Retina (tissue), 1 donor: Measurements from ENCODE around the gene PIGN.

Experiments
- DNase-seq: peaks from one replicate; pipeline ENCODE4 v3.0.0-alpha.2; 2016

PIGN gene, protein sequence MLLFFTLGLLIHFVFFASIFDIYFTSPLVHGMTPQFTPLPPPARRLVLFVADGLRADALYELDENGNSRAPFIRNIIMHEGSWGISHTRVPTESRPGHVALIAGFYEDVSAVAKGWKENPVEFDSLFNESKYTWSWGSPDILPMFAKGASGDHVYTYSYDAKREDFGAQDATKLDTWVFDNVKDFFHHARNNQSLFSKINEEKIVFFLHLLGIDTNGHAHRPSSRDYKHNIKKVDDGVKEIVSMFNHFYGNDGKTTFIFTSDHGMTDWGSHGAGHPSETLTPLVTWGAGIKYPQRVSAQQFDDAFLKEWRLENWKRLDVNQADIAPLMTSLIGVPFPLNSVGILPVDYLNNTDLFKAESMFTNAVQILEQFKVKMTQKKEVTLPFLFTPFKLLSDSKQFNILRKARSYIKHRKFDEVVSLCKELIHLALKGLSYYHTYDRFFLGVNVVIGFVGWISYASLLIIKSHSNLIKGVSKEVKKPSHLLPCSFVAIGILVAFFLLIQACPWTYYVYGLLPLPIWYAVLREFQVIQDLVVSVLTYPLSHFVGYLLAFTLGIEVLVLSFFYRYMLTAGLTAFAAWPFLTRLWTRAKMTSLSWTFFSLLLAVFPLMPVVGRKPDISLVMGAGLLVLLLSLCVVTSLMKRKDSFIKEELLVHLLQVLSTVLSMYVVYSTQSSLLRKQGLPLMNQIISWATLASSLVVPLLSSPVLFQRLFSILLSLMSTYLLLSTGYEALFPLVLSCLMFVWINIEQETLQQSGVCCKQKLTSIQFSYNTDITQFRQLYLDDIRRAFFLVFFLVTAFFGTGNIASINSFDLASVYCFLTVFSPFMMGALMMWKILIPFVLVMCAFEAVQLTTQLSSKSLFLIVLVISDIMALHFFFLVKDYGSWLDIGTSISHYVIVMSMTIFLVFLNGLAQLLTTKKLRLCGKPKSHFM

DNA sequence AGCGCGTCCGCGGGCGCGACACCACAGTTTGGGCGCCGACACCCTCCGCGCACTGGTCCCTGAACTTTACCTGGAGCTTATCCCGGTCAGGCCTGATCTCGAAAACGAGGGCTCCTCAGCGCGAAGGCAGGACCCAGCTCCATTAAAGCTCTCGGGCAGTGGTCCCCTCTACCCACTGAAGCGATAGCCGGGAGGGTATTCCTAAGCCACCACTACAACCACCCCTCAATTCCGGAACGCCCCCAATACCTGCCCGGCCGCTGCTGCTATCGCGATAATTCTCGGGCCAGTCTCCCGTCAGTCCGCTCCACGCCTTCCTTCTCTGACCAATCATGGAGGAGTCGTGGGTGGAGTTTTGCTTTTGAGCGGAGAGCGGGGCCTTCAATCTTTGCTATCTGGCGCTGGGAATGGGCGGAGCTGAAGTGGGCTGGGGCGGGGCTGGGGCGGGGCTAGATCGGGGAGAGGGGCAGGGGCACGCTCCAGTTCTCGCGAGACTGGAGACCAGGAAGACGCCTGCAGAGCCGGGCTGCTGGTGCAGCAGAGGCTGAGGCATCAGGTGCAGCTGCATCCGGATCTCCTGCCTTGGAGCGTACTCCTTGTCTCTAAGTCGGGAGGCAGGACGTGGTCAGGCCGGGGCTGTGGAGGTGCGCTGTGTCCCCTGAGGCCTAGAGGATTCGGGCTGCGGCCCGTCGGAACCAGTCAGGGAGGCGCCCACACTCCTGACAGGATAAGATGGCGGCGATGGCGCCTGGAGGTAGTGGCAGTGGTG lies at the start of gene PIGN, which contains the start of gene RELCH:
PIGN (minus strand) TSS at position 283 of the 769 bp plus-strand sequence. CDS start 25,703 bp downstream, outside the sequence.
RELCH (plus strand) TSS at position 482 of the 769 bp plus-strand sequence; CDS start at position 733, 251 bp downstream.
- peak; percentile 96 for DNase-seq

DNA sequence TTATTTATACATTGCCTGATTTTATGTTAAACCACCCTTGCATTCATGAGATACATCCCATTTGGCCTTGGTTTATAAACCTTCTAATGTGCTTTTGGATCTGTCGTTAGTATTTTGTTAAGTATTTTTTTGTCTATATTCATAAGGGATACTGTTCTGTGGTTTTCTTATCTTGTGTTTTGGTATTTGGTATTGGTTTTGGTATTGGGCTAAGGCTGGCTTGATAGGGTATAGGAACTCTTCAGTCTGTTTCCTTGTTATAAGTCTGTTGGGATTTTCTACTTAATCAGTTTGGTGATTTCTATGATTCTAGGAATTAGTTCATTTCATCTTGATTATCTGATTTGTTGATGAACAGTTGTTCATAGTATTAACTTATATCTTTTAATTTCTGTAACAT lies 49.4 kb upstream of the PIGN start:
- DNase-seq = no peak

DNA sequence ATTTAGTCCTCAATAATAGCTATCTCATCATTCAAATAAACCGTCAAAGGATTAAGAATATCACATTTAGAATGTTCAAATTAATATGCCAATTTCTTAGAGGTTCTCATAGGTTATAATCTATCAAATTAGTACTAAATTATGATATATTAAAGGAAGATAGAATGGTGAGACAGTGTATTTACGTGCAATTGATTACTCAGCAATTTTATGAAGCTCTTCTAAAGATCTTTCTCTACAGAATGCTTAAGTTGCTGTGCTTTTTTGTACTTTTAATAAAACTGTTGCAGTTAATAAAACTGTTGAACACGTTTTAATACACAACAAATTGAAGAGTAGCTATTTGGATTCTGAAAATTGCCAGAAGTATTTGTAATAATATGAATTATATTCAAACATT lies 39.2 kb upstream of the PIGN start:
- DNase-seq = no peak

DNA sequence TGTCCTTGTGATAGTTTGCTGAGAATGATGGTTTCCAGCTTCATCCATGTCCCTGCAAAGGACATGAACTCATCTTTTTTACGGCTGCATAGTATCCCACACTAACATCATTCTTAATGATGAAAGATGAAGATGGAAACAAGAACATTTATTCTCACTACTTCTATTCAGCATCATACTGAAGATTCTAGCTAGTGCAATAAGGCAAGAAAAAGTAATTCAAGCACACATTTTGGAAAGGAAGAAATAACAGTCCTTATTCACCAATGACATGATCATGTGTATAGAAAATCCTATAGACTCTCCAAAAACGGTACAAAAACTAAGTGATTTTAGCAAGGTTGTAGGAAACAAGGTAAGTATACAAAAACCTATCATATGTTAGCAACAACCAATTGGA lies 37.4 kb upstream of the PIGN start:
- no peak for DNase-seq

DNA sequence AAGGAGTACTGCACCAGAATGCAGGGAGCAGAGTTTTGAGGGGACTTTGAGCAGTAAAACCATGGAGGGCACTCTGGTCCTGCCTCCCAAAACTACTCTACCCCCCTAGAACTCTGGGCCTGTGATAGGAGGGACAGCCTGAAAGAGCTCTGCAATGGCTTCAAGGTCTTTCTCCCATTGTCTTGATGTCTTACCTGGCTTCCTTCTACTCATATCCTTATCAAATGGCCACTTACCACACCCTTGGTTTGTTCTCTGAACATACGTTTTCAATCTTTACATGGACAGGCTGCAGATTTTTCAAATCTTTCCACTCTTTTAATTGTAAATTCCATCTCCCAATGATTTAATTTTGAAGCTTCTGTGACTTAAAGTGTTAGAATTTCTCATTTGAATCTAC lies 27.9 kb upstream of the PIGN start:
- DNase-seq = no peak

DNA sequence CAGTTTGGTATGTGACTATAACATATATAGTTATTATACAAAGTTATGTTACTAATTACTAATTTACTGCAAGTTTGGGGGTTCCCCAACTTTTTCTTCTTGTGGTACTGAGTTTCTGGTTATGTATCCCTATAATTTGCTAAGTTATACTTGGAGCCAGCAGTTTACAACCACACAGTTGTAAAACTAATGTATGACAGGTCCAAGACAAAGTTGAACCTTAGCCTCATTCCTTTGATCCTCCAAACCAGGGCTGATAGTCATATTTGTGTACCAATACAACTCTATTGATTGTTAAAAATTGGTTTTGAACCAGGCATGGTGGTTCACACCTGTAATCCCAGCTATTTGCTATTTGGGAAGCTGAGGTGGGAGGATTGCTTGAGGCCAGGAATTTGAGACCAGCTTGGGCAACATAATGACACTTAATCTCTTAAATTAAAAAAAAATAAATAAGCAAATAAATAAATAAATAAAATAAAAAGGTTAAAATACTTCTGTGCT lies 24.5 kb upstream of the PIGN start:
- no peak for DNase-seq

DNA sequence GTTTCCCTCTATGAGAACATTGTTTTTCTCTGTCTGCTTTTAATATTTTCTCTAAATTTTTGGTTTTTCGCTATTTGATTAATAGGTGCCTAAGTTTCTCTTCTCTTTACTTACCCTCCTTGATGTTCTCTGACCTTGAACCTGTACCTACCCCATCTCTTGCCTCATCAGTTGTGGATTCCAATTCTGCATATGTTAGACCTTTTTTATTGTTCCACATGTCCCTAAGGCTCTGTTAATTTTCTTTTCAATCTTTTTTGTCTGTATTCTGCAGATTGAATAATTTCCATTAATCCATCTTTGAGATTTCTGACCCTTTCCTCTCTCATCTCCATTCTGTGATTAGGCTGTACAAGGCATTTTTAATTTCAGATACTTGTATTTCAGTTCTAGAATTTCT lies 23.3 kb upstream of the PIGN start:
- no peak for DNase-seq

DNA sequence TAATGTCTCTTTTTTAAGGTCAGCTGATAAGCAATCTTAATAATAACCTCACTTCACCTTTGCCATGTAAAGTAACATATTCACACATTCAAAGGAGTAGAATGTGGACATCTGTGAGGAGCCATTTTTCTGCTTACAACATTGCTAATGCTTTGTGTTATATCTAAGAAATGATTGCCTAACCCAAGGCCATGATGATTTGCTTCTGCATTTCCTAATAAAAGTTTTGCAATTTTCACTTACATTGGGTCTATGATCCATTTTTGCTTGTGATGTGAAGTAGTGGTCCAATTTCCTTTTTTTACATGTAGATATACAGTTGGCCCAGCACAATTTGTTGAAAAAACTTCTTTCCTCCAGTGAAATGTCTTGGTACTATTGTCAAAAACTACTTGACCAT lies 22.2 kb upstream of the PIGN start:
- DNase-seq = no peak

DNA sequence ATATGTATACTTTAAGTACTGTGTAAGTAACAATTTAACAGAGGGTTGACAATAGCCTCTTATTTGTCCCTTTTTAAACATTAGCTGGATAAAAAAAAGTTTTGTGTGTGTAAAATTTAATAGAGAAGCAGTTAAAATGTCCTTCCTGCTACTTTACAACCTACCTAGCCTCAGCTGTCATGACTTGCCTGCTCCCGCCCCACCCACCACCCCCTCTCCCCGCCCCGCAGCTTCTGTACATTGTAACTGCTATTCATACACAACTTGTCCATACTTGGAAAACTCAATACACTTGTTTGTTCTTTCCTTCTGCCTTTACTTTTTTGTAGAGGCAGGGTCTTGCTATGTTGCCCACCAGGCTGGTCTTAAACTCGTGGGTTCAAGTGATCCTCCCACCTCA lies 19.7 kb upstream of the PIGN start:
- DNase-seq = no peak

DNA sequence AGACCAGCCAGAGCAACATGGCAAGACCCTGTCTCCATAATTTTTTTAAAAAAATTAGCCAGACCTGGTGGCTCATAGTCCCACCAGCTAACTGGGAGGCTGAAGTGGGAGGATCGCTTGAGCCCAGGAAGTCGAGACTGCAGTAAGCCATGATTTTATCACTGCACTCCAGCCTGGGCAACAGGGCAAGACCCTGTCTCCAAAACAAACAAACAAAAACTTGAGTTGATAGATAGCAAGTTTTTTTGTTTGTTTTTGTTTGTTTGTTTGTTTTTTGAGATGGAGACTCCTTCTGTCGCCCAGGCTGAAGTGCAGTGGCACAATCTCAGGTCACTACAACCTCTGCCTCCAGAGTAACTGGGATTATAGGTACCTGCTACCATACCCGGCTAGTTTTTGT lies 19.0 kb upstream of the PIGN start:
- no peak for DNase-seq

DNA sequence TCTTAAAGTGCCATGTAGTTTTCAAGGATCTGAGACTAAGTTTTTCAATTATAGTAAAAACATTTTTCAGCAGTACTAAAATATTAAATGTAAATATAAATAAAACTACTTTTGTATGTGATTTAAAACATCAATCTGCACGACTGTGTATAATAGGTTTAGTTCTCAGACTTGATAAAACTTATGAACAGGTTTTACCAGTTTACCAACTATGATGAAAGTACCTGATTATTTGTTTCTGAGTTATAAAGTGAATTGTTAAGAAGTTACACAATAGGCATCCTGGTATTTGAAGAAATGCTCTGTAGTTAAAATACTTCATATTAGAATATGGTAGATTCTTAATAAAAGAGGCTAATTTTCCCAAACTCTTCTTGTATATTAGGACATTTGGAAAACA lies 15.0 kb upstream of the PIGN start:
- DNase-seq = no peak

DNA sequence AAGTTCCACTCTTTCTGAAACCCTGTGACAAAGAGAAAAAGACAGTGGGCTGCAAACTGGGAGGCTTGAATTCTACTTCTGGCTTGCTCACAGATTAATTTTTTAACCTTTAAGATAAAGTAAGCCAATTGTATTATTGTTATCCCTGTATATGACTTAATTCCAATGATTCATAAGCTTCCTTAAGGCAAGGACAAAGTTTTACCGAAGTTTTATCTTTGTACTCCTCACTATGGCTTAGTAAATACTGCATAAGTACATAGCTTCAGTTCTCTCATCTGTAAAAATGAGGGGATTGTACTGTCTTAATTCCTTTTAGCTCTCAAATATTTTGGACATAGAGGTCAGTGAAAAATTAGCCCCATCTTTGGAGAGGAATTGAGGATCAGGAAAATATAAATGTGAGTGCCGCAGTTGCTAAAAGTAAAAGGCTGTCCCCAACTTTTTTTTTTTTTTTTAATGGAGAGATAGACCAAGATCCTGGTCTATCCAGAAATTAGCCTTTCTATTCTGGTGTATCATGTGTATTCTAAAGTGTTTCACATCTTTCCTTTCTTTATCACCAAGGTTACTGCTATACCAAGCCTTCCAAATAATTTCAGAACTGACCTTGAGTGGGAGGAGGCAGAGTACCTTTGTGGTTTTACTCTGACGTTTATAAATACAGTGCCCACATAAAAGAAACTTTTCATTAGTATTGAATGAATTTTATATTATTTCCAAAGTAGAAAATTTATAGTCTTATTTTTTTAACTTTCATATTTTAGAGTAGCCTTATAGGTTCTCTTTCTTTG lies 13.5 kb upstream of the PIGN start:
- DNase-seq = no peak

DNA sequence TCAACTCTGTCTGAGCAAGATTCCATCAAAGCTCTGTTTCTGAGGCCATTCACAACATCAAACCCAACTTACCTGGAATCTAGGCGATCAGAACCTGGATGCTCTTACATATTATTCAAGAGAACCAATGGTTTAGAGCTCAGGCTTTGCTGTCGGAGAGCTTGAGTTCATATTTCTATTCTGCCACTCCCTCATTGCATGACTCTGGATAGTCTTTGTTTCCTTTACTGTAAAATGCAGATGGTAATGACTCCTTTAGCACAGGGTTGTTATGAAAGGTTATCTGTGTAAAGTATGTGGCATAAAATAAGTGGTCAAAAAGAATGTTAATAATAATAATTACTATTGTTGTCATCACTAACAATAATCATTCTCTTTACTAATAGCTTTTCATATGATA lies 12.8 kb upstream of the PIGN start:
- DNase-seq = no peak

DNA sequence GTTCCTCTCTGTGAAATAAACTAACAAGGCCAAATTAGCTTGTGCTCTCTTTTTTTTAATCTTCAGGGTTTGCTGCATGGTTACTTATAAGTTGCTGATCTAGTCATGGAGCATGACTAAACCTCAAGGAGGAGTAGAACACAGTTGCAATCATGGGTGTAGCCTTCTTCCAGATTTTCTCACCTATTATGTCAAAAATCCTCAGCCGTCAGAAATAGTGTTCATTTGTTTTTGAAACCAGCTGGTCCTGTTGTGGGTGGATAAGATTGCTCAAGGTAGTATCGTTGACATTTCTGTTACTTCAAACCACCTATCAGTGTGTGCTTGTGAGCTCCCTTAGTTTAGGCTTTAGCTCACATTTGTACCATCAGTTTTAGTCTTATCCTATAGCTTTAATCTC lies 11.4 kb upstream of the PIGN start:
- no peak for DNase-seq

DNA sequence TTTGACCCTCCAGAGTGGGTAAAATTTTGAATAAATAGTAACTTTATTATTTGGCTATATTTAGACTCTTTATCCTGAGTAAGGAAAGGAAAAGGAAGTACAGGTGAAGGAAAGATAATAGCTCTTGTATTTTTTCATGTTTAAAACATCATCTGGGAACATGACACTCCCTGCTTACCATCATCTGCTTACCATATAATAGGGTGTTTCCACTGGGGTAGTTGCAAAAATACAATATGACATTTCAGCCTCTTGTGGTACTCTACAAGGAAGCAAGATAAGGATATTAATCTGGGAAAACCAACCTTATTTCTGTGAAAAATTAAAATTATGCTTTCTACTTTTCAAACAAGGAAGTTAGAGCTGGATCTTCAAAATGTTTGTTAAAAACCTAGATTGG lies 10.1 kb upstream of the PIGN start:
- DNase-seq = no peak

DNA sequence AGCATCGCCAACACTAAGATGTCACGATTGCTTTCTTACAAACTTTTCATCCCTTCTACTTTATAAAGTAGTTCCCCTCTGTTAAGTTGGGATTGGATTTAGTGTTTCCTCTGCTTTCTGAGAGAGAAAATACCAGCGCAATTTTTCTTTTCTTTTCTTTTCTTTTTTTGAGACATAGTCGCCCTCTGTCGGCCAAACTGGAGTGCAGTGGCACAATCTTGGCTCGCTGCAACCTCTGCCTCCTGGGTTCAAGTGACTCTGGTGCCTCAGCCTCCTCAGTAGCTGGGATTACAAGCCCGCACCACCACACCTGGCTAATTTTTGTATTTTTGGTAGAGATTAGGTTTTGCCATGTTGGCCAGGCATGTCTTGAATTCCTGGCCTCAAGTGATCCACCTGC lies 9.2 kb upstream of the PIGN start:
- no peak for DNase-seq

DNA sequence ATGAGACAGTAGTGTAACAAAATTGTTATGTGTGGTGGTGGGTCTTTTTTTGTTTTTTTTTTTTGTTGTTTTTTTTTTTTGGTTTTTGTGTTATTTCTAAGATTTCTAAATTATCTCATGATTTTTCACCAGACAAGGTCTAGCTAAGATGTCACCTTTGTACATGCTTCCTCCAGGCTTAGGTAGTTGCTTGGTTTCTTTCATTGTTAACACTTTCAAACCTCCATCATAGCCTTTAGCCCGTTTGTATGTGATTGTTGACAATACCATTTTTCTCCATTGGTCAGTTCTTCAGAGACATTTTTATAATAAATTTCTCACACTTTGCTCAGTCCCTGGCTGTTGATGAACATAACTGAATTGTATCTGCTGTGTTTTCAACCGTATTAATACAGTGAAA lies 2.4 kb upstream of the PIGN start:
- no peak for DNase-seq

DNA sequence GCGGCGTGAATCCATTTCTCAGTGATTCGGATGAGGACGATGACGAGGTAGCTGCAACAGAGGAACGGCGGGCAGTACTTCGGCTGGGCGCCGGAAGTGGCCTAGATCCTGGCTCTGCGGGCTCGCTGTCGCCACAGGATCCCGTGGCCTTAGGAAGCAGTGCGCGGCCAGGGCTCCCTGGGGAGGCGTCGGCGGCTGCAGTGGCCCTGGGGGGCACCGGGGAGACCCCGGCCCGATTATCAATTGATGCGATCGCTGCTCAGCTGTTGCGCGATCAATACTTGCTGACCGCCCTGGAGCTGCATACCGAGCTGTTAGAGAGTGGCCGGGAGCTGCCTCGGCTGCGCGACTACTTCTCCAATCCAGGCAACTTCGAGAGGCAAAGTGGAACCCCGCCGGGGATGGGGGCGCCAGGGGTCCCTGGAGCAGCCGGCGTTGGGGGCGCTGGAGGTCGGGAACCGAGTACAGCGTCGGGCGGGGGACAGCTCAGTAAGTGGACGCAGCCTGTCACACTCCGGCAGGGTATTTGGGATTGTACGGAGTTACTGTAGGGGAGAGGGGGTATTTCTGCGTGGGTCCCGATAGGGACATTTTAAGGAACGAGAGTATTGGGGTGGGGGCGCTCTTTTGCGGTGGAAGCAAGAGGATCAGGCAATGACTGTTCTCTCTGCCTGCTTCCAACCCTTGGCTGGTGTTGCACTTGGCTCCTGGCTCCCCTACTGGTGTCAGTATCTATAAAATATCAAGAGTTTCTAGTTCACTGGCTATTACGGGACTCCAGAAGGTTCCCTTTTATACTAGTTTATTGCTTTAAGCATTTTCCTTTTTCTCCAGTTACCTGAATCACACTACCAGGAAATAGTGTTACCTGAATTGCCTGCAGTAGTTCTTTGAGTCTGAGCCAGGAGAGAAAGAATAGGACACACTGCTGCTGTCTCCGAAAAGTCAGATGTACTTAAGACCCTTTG lies 971 bp upstream of the PIGN start:
- DNase-seq = peak; percentile 51

DNA sequence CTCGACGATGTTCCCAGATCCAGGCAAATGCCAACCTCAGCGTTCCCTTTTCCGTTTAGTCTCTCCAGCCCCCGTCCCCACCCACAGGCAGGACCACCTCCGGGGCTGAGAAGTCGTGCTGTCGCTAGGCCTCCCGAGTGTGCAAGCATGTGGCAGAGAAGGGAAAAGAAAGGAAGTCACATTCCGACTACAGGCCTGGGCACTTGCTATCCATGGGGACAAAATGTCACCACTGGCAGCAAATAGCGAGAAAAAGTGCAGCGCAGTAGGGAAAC lies 420 bp downstream of the PIGN start:
- DNase-seq = no peak

DNA sequence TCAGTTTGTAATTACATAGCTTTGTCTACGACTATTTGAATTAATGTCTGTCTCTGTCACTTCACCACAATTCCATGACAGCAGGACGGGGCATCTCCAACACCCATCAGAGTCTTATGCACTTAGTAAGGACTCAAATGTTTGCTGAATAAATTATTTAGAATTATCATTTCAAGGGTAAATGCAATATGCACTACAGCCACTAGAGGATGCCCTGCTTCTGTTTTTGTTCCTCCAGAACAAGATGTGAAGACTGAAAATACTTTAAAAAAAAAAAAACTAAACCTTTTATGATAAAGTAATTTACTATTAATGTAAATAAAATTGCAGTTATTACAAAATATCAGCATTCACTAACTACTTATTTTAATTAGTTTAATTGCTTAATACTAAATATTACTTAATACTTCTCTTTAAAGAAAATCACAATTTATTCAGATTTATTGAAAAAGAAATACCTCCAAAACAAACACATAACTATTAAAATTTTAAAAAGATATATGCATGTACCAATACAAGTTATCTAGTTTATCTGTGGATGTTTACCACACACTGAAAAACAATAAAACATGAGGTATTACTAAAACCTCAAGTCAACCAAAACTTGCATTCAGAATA lies 3.2 kb downstream of the PIGN start:
- peak; percentile 56 for DNase-seq

DNA sequence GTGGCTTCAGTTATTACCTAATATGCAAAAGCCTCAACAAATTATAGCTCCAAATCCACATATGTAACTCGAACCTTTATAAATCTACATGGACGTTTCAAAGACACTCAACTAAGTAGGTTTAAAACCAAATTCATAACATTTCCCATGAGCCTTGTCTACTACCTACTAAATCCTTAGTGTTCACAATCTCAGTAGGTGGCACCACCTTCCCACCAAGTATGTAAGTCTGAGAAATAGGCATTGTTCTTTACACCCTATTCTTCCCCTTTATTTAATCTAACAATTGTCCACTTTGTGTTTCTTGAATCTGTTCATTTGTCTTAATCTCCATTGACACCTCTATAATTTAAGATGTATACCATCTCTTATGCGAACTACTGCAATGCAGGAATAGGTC lies 4.6 kb downstream of the PIGN start:
- DNase-seq = no peak
